ENCODE measurements around the gene ZNF236. TPM values are rescaled to one million over a fixed set of nuclear protein-coding genes. Genes with fewer than 3 reads are reported as not detected.

ZNF236 gene
- total and polyA plus RNA-seq, 2 of the 13 experiments (the other 11 are each of a cell fraction or from before 2014, with no cell fraction given) = 3.0 to 7.2 TPM

GRCh38 chr18:76915456-76915855, 93.1 kb downstream of the ZNF236 start:
- Histone ChIP-seq H3K27me3 (ENCODE audit: control insufficient read depth in 1 of 2, insufficient read depth in 2 of 2, low read length in 2 of 2) (no peaks in the 10 kb centered on the region), H3K9ac (ENCODE audit: insufficient read depth, low read depth, low read length) (no peak overlapping the region), H3K4me2 (ENCODE audit: low read depth, low read length) (no peak overlapping the region), H3K4me3 (replicated peaks in 1 of 3; ENCODE audit: insufficient read depth in 1 of 3, low read depth in 2 of 3, low read length in 3 of 3) (no peak overlapping the region), H3K79me2 (ENCODE audit: insufficient read depth, low read length) (no peaks in the 10 kb centered on the region), H3K9me3 (ENCODE audit: low read length) (no peaks in the 10 kb centered on the region), H3K27ac (ENCODE audit: extremely low read length, insufficient read depth, low read length) (no peak overlapping the region), H3K36me3 (replicated peaks in 1 of 2; ENCODE audit: control insufficient read depth in 1 of 2, insufficient read depth in 2 of 2, low read length in 2 of 2) (peaks cover 12 to 66% of the 10 kb centered on the region in 2 experiments), H4K20me1 (ENCODE audit: insufficient read depth, low read length) (no peaks in the 10 kb centered on the region), H3K4me1 (ENCODE audit: insufficient read depth, low read length) (no peaks in the 10 kb centered on the region), H2AFZ (ENCODE audit: low read length) (no peak overlapping the region)
- CTCF ChIA-PET (ENCODE audit: low intra/inter-chr PET ratio, low total read pairs) = no interaction called here
- POLR2A ChIA-PET = no interaction called here
- no peak for TF ChIP-seq ZNF512 (CRISPR knock-in tag; IDR thresholded peaks at IDR 0.05)
- TF ChIP-seq ZSCAN20 (CRISPR knock-in tag; IDR thresholded peaks at IDR 0.05; ENCODE audit: borderline replicate concordance) = no peak
- TF ChIP-seq TCF7L2 (IDR thresholded peaks at IDR 0.05; ENCODE audit: low read depth, low read length) = no peak
- TF ChIP-seq SMC3 (IDR thresholded peaks at IDR 0.05; ENCODE audit: low read length) = no peak
- no peak for TF ChIP-seq ZNF260 (CRISPR knock-in tag; IDR thresholded peaks at IDR 0.05; ENCODE audit: borderline replicate concordance, low read depth)
- TF ChIP-seq ZNF83 (CRISPR knock-in tag; IDR thresholded peaks at IDR 0.05; ENCODE audit: borderline replicate concordance) = no peak
- no peak for TF ChIP-seq ZNF296 (CRISPR knock-in tag; conservative IDR thresholded peaks at IDR 0.05)
- no peak for TF ChIP-seq POLR2G (IDR thresholded peaks at IDR 0.05; ENCODE audit: low read depth, low read length)
- TF ChIP-seq ZNF552 (CRISPR knock-in tag; IDR thresholded peaks at IDR 0.05; ENCODE audit: borderline replicate concordance) = no peak
- no peak for TF ChIP-seq LRRFIP1 (CRISPR knock-in tag; conservative IDR thresholded peaks at IDR 0.05)
- no peak for TF ChIP-seq ZNF839 (CRISPR knock-in tag; IDR thresholded peaks at IDR 0.05; ENCODE audit: borderline replicate concordance)
- no peak for TF ChIP-seq ZNF232 (CRISPR knock-in tag; IDR thresholded peaks at IDR 0.05; ENCODE audit: borderline replicate concordance)
- TF ChIP-seq KLF9 (CRISPR knock-in tag; IDR thresholded peaks at IDR 0.05; ENCODE audit: low read depth) = no peak
- no peak for TF ChIP-seq ZBTB38 (CRISPR knock-in tag; IDR thresholded peaks at IDR 0.05)
- TF ChIP-seq SALL1 (CRISPR knock-in tag; IDR thresholded peaks at IDR 0.05) = no peak
- TF ChIP-seq FIP1L1 (IDR thresholded peaks at IDR 0.05; ENCODE audit: borderline replicate concordance, insufficient read depth, low read depth, low read length) = no peak
- WGBS (ENCODE audit: low lambda C conversion rate) = 78% methylated on average over 5 of the region's 5 CpGs
- FAIRE-seq (no peak), DNase-seq (ENCODE audit: low spot score) (no peak), ATAC-seq (no peak)
- intact Hi-C loops (cut with micrococcal nuclease; ENCODE audit: unreplicated experiment) = no loop called here
- in situ Hi-C loops (cut with HindIII; ENCODE audit: extremely low pct_ligation_motif_present, low pct_unique_long_range_greater_than_20kb) = no loop called here
- BruUV-seq (replicated peaks) = no TSS peak
